A549 (cell line): ENCODE data around the gene HS3ST5.

ENCODE experiments used
- CTCF ChIP-seq: fragments of >200 bp; sonication (Bioruptor Twin); formaldehyde crosslinking; IDR thresholded peaks from 3 replicates; pipeline ENCODE4 v1.5.1; 2016
- E2F6 ChIP-seq: IDR thresholded peaks from 2 replicates; pipeline ENCODE4 v1.6.1; 2012; ENCODE audit warnings: low read depth, borderline replicate concordance
- EHF ChIP-seq: fragments of 250-450 bp; sonication (Bioruptor Pico); IDR thresholded peaks from 2 replicates; pipeline ENCODE4 v1.5.0; 2020; ENCODE audit warnings: mild to moderate bottlenecking
- ELK1 ChIP-seq: fragments of 150-350 bp; IDR thresholded peaks from 2 replicates; pipeline ENCODE4 v1.6.1; 2014; ENCODE audit warnings: low read depth, mild to moderate bottlenecking, low read length
- ESRRA ChIP-seq: fragments of 150-350 bp; IDR thresholded peaks from 2 replicates; pipeline ENCODE4 v1.6.1; 2014; ENCODE audit warnings: mild to moderate bottlenecking, low read length, borderline replicate concordance
- HDAC2 ChIP-seq: fragments of 200-600 bp; sonication (generic); IDR thresholded peaks from 2 replicates; pipeline ENCODE4 v1.6.1; 2016
- HES2 ChIP-seq: fragments of >200 bp; sonication (Bioruptor Twin); formaldehyde crosslinking; IDR thresholded peaks from 2 replicates; pipeline ENCODE4 v1.6.1; 2016
- PBX3 ChIP-seq: IDR thresholded peaks from 2 replicates; pipeline ENCODE4 v1.6.1; 2012
- SMC3 ChIP-seq: fragments of >200 bp; sonication (Bioruptor Twin); formaldehyde crosslinking; IDR thresholded peaks from 3 replicates; pipeline ENCODE4 v1.6.1; 2018; ENCODE audit warnings: inconsistent platforms

GRCh38 chr6:114343782-114344144, 940 bp upstream of the HS3ST5 start:
- TF ChIP-seq PBX3 (no peak), ESRRA (no peak), HDAC2 (no peak), SMC3 (no peak), EHF (CRISPR knock-in tag) (no peak), CTCF (no peak), HES2 (no peak), E2F6 (no peak), ELK1 (no peak)
